EL (cell line): ENCODE data around the gene PARP11.
A peak's percentile ranks its signal among the peaks of the same experiment; 100 is the strongest.

ENCODE experiments used
- DNase-seq: peaks from one replicate; pipeline ENCODE4 v3.0.0-alpha.2; 2016

PARP11 gene, protein sequence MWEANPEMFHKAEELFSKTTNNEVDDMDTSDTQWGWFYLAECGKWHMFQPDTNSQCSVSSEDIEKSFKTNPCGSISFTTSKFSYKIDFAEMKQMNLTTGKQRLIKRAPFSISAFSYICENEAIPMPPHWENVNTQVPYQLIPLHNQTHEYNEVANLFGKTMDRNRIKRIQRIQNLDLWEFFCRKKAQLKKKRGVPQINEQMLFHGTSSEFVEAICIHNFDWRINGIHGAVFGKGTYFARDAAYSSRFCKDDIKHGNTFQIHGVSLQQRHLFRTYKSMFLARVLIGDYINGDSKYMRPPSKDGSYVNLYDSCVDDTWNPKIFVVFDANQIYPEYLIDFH

GRCh38 chr12:3872800-3873636 lies at the start of gene PARP11:
Gene PARP11 (minus strand): TSS chr12:3873399. CDS start chr12:3873229, 170 bp downstream.
- peak; percentile 96 for DNase-seq

DNA sequence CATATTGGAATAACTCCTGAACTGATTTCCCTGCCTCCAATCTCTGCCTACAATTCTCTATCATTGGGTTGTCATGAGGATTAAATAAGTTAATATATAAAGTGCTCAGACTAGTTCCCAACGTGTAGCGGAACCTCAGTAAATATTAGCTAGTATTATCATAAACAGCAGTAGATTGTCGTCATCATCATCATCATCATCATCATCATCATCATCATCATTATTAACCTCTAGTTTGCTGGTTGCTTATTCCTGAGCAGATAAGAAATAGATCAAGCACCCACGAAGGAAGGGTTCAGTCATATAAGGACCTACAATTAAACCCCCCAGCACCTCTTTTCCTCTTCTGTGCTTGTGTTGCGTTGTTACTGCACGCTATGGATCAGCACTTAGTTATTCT lies 48.8 kb upstream of the PARP11 start:
- DNase-seq: no peak

- DNase-seq: no peak
These were observed 48.3 kb upstream of the PARP11 start for GRCh38 chr12:3921526-3921925.

DNA sequence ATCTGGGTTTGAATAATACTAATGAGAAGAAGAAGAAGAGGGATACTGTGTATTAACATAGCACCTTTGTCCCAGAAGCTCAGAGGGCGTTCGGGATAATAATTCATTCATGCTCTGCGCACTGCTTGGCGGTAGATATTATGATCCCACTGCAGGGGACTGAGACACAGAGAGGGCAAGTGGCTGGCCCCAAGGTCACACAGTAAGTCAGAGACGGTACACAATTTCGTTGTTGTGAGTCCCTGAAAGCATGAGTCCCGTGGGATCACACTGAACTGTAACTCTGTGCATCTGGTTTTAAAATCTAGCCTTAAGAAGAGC lies 47.9 kb upstream of the PARP11 start:
- no peak for DNase-seq

DNA sequence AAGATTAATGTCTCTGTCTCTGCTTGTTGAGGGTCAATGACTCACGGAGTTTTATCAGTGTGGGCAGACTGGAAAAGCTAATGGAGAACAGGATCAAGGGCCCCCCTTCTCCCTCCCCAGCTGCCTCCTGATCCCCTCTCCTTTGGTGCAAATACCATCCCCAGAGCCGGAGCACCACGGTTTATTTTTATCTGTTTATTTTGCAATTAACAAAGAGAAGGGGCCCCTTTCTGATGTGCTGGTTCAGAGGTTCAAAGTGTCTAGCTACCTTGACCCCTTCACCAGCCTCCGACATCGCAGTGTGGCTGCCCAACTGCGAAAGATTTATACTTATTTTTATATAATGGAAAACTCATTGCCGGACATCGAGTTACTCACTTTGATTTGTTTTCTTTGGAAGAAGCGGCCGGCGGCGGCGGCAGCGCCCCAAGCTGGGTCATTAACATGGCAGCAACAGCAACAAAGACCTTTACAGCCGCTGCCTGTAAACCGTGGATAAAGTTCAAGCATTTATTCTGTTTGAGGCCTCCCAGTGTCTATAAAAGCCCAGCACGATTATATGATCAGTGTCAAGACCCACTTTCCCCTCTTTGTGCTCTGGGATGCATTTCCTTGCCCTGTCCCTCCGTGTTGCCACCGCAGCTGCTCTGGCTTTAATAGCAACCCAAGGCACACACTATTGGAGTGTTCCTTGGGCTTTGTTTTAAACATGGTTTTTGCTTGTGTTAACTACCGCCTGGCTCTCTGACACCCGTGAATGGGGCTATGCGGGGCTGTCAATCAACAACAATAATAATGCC lies 47.4 kb upstream of the PARP11 start:
- DNase-seq: no peak

GRCh38 chr12:3913278-3913677 lies 40.1 kb upstream of the PARP11 start:
- DNase-seq: no peak

GRCh38 chr12:3912863-3913262 lies 39.7 kb upstream of the PARP11 start:
- no peak for DNase-seq

DNA sequence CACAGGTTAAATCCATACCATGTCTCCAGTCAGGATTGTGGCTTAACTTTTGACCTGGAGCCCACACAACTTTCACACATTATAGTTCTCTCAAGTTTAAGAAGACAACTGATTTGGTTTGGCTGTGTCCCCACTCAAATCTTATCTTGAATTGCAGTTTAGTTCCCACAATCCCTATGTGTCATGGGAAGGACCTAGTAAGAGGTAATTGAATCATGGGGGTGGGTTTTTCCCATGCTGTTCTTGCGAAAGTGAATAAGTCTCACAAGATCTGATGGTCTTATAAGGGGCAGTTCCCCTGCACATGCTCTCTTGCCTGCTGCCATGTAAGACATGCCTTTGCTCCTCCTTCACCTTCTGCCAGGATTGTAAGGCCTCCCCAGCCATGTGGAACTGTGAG lies 38.2 kb upstream of the PARP11 start:
- DNase-seq: no peak

GRCh38 chr12:3905664-3906063 lies 32.5 kb upstream of the PARP11 start:
- DNase-seq: no peak

DNA sequence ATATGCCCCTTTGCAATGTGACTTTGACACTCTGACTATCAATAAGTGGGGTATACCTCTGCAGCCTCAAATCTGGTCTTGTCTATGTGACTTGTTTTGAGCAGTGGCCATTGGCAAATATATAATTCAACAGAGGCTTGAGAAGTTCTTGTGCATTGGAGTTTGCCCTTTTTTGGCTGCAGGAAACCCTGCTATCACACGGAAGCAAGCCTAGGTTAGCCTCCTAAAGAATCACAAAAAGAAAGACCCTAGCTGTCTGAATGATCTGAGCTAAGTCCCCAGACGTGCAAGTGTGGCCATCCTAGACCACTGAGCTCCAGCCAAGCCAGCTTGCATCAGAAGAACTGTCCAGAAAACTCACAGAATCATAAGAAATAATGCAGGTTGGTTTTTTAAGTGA lies 31.8 kb upstream of the PARP11 start:
- DNase-seq: no peak

GRCh38 chr12:3902921-3903320 lies 29.7 kb upstream of the PARP11 start:
- DNase-seq: no peak

DNA sequence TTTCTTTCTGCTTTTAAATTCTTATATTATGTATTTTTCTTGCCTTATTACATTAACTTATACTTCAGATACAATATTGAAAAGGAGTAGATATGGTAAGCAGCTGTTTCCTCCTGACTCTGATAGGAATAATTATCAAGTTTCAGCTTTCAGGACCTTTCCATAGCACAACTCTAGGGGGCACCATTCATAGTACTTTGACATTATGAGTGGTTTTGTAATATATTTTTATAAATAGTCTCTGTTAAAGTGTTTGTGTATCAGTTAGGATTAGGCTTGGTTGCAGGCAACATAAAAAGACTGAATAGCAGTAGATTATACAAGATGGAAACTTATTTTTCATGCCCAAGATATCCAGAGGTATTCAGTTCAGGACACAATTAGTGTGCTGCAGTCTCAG lies 27.9 kb upstream of the PARP11 start:
- no peak for DNase-seq

GRCh38 chr12:3898756-3899155 lies 25.6 kb upstream of the PARP11 start:
- no peak for DNase-seq

GRCh38 chr12:3897371-3897971 lies 24.3 kb upstream of the PARP11 start:
- DNase-seq: no peak

DNA sequence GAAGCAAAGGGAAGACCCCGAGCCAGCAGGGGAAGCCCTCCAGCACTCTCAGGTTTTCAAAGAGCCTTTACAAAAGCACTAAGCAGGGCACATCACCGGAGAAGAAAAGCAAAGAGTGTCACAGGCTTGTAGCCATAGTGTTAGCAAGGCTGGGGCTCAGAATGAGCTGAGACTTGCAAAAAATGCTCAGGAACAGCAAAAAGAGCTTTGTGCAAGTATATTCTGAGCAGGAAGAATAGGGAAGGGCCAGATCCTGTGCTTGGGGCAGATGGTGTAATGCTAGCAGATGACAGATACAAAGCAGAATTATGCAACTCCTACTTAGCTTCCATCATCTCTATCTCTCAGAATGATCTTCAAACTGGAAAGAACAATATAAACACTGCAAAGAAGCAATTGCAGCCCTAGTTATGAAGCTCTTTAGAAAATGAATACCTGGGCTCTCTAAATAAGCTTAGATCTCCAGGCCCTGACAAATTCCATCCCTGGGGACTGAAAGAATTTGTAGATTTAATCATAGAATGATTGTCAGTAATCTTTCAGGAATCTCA lies 23.7 kb upstream of the PARP11 start:
- no peak for DNase-seq

DNA sequence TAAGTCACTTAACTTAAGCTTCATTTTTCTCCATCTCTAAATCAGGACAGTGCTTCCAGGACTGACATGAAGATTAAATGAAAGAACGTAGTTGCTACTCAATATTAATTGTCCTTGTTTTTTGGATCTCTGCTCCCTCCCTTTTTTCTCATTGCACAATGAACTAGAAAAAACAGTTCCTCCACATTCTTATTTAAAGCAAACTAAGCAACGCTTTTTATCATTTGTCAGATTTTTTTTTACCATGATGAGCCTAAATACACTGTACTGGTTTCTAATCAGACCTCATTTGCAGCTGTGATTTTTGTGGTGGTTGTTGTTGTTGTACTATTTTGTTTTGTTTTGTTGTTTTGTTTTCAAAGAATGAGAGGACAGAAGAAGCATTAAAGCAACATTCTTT lies 23.2 kb upstream of the PARP11 start:
- DNase-seq: no peak

DNA sequence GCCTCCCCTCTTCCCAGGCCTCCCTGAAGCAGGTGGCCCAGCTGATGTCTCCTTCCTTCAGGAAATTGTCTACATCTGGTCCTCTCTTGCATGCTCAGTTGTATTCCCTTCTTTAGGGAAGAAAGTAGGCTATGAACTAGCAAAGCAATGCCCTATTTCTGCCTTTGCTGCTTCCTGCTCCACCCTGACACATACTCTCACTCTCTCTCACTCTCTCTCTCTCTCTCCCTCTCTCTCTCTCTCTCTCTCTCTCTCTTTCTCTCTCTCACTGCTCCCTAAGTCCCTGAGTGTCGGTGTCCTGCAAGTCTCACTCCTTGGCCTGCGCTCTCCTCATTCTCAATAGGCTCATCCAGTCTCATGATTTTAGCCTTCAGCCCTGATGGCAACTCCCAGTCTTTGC lies 19.4 kb upstream of the PARP11 start:
- DNase-seq: no peak

DNA sequence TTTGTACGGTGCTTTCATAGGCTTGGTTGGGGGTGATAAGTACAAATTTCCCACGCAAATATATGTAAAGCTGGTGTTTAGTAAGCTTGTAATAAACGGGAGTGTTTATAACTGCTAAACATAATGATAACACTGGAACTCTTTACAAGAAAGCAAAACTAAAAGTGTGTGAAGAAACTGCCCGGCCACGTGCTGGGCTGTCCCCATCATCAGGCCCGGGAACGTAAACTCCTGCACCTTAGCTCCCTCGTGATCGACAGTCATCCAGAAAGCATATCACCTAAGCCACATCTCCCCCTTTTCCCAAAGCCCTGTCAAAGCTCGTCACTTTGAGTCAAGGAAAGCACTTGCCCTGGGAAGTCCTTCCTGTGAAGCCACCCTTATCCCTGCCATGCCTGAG lies 18.0 kb upstream of the PARP11 start:
- no peak for DNase-seq

- DNase-seq: no peak
These were observed 15.5 kb upstream of the PARP11 start for GRCh38 chr12:3888659-3889058.

DNA sequence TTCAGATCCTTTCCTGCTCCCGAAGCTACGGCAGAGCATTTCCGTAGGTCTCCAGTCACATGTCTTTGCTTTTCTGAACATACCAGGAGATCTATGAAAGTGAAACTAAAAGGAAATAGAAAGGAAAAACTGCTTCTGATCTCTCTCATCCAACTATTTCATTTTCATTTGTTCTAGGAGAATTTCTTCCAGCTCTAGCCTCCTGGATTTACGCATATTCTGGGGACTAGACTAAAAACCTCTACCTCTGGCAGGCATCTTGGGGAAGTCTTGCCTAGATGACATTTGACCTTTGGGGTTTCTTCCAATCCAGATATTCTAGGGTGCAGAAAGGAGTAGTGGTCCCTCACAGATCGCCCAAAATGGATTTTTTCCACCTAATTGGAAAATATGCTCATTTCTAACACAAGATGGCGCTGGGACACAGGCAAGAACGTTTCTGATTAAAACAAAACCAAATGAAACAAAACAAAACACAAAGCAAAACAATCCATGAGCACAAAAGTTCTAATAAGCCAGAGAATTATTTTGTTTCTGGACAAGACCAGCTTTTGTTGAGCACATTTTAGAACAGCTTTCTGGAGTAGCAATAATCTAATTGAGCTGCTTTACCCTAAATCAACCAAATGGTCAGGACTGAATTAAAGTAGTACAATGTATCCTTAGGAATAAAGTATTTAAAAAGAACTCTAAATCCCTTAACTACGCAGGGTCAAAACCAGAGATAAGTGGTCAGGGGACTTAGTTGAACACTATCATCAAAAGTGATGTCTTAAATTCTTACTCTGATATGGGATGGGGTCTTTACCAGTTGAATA lies 12.3 kb upstream of the PARP11 start:
- DNase-seq: peak; percentile 46

DNA sequence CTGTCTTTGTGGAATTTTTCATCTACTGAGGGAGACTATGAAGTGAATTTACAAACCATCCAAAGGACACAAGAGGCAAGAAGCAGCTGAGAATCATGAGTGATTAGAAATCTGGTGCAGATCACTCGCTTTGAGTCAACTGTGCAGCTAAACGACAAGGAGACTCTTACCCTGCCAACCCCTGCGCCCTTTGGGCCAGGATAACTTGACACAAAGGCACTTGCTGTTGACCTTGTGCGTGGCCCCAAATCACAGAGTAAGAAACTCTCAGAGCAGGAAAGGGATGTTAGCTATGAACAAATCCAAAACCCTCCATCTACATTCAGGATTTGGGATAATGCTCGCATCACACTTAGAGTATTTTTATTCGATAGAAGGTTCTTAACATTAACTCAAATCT lies 11.5 kb upstream of the PARP11 start:
- no peak for DNase-seq
